GM19395 (cell line): ENCODE results near the gene HP.
A peak's percentile ranks its signal among the peaks of the same experiment; 100 is the strongest.
"Not testable (repeated sequence)": the region's sequence is repeated elsewhere in the genome, so short reads cannot be mapped to it uniquely, and the experiment has no call there.

Experiments used
- ATAC-seq: cut with Tn5 transposase; IDR thresholded peaks from one replicate; pipeline ENCODE4 v1.9.1; 2021; ENCODE audit warnings: mild to moderate bottlenecking, moderate library complexity; ENCODE audit not compliant: unreplicated experiment

The HP gene, protein sequence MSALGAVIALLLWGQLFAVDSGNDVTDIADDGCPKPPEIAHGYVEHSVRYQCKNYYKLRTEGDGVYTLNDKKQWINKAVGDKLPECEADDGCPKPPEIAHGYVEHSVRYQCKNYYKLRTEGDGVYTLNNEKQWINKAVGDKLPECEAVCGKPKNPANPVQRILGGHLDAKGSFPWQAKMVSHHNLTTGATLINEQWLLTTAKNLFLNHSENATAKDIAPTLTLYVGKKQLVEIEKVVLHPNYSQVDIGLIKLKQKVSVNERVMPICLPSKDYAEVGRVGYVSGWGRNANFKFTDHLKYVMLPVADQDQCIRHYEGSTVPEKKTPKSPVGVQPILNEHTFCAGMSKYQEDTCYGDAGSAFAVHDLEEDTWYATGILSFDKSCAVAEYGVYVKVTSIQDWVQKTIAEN

DNA sequence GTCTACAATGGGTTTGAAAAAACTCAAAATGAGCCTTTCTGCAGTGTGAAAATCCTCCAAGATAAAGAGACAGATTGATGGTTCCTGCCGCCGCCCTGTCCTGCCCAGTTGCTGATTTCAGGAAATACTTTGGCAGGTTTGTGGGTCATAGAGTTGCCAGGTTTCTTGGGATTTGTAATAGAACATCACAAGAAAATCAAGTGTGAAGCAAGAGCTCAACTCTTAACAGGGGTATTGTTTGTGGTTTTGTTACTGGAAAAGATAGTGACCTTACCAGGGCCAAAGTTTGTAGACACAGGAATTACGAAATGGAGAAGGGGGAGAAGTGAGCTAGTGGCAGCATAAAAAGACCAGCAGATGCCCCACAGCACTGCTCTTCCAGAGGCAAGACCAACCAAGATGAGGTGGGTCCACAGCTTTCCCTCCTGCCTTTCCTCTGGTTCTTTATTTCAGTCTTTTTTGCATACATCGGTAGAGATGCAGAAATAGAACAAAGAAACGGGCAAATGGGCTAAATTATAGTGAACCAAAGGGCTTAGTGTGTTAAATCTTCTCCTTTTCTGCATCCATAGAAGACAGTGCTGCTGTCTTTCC, at the start of gene HP:
TSS of gene HP (plus strand) at position 252 of the 594 bp plus-strand sequence. CDS start at position 400, 148 bp downstream.
- ATAC-seq = not testable (repeated sequence)

DNA sequence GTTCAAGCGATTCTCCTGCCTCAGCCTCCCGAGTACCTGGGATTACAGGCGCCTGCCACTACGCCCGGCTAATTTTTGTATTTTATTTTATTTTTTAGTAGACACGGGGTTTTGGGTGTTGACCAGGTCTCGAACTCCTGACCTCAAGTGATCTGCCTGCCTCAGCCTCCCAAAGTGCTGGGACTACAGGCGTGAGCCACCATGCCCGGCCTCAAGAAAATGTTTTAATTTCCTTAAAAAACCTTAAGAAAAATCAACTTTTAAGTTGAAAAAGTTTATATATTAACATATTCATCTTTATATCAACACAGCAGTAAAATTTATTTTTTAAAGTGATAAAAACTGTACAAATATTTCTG, 46.3 kb upstream of the HP start:
- not testable (repeated sequence) for ATAC-seq

DNA sequence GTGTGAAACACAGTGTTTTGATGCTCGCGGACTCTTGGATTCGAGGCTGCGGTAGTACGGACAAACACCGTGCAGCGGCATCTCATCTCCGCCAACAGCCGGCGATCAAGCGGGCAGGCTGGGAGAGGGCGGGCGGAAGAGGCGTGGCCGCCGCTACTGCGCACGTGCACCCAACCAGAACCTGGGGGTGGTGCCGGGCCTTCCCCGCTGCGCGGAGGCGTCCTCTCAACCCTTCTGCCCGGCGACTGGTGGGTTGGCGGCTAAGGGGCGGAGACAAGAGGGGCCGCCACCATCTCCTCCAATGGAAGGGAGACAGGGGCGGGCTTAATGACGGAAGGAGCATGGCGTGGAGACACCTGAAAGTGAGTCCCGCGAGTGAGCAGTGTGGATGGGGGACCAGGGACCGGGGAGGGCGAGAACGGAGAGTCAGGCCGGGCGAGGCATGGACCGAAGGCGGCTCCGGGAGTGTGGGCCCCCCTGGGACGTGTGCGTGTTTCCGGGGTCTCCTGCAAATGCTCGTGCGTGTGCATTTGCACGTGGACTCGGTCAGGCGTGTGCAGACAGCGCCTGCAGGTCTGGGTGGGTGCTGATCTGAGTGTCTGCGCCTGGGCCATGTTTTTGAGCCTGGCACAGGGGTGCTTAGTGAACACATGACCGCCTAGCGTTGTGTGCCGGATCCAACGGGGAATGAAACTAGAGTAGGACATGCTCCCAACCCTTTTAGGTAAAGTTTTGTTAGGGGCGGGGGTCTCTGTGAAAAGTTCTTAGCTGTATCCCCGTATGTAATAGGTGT, 45.7 kb upstream of the HP start, which contains the start of gene DHODH:
TSS of gene DHODH (plus strand) at position 321 of the 793 bp plus-strand sequence. CDS start at position 342, 21 bp downstream.
- peak; percentile 100 for ATAC-seq

DNA sequence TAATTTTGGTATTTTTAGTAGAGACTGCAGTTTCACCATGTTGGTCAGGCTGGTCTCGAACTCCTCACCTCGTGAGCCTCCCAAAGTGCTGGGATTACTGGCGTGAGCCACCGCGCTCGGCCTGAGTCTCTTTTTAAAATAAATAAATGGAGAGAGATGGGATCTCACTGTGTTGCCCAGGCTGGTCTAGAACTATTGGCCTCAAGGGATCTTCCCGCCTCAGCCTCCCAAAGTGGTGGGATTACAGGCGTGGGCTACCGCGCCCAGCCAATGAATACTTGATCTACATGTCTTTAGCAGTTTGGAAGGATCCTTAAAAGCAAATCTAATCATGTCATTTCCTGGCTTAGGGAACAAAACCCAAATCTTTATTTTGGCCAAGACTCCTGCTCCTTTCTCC, 44.5 kb upstream of the HP start:
- no peak for ATAC-seq

DNA sequence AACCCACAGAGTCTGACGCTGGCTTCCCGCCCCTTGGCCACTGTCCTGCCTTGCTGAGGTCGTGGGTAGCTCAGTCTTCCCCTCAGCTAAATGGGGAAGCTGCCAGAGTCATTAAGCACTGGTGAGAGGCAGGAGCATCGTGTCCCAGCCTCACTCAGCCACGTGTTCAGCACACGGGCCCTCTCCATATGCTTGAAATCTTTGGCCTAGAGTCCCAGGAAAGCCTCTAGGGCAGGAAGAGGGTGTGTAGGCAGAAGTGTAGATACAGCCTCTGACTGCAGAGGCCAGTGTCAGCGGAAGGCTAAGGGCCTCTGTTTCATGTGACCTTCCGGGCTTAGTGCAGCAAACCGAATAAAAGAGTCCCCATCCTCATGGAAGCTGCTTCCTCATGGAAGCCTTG, 41.7 kb upstream of the HP start:
- ATAC-seq = no peak

DNA sequence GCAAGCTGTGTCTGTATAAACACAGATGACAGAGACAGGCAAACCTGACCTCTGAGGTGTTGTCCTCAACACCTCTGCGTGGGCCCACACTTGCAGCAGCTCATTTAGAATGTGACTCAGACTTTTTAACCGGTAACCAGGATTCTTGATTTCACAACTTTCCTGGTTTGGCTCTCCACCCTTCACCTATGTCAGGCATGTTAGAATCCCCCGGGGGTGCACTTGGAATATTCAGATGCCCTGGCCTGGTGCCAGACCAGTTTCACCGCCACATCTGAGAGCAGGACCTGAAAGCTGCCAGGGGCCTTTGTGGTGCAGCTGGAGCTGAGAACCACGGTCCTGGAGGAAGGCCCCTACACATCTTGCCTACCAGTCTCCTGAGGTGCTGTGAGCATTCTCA, 40.9 kb upstream of the HP start:
- ATAC-seq = no peak

DNA sequence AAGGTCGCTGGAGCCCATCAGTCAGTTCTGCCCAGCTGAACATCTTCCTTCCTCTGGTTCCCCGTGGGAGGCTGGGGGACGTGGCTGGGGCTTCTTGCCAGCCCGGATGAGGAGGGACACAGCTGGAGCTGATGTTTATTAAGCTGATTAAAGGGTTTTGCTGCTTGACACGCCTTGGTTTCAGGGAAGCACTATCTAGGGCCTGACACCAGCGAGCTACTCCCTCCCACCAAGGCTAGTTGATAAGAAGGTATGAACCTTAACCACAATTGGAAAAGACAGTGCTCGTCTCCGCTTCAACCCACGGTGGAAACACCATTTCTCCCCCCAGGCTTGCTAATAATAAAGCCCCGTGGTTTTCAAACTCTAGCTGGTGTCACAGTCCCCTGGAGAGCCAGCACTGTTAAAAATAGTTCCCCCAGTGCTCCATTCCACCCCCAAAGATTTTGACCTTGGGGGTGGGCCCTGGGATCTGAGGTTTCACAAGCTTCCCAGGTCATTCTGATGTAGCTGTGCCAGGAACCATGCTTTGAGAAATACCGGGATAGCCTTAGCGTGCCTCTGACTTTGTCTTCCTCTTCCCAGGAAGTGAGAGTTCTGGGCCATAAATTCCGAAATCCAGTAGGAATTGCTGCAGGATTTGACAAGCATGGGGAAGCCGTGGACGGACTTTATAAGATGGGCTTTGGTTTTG, 40.3 kb upstream of the HP start:
- no peak for ATAC-seq

DNA sequence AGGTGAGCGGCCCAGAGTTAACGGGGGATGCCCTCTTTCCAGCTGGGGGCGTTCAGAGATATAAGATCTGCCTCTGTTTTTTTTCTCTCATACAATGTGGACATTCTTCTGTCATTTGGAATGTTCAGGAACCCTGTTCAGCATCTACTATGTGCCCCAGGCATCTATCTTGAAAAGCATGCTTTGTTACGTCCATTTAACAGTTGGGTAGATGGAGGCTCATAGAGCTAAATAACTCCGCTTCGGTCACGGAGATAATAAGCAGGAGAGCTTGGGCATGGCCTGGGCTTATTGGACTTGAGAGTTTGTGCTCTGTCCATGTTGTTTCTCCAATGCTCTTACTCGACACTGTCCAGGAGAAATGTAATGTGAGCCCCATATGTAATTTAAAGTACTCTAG, 39.6 kb upstream of the HP start:
- no peak for ATAC-seq

DNA sequence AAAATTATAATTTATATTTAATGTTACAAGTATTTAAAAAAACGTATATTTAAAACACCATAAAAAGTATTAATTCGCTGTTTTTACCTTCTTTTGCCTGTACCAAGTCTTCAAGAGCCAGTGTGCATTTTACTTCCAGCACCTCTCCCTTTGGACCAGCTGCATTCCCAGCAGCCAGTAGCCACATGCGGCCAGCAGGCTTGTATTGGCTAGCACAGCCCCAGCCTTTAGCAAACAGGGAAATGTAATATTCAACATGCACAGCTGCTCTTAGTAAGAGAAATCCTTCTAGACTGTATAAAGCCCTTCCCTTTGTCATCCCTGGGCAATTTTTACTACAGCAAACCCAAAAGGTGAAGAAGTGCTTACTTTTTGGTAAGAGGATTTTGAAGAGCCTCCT, 39.2 kb upstream of the HP start:
- no peak for ATAC-seq

DNA sequence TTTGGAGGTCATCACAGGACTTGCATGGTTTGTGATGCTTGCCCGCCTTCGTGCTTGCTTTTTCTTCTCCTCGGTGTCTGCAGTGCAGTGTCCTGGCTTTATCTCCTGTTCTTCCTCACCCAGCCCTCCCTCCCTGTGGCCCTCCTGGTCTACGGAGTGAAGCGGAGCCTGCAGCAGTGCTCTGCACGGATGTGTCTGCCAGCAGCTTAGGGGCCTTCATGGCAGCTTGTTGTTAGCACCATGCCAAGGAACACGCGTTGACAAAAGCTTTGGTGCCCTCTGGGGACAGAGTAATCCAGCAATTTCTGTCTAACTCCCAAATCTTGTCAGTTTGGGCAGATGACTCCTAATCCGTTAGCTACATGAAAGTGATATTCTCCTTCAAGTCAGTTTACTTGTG, 35.8 kb upstream of the HP start:
- ATAC-seq = no peak

DNA sequence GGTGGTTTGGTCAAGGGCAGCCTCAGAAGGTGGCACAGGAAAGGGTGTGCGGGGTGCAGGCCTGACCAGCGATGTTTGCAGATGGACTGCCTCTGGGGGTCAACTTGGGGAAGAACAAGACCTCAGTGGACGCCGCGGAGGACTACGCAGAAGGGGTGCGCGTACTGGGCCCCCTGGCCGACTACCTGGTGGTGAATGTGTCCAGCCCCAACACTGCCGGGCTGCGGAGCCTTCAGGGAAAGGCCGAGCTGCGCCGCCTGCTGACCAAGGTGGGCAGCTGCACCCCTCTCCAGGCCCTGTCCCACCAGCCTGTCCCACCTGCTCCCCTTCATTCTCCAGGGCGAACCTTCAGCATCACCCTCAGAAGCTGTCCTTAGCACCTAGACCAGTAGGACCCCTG, 33.3 kb upstream of the HP start:
- ATAC-seq = no peak

DNA sequence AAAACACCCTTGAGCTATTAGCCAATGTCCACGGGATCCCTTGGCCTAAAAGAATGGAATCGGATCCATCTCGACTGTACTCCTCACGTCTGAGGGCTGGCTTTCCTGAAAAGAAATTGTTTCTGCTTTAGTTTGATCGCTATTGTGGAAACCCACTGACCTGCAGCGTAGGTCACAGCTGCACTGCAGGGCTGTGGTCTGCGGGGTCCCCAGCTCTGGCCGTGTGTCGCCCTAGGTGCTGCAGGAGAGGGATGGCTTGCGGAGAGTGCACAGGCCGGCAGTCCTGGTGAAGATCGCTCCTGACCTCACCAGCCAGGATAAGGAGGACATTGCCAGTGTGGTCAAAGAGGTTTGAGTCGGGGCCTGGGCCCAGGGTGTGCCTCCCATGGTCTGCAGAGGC, 32.2 kb upstream of the HP start:
- no peak for ATAC-seq

DNA sequence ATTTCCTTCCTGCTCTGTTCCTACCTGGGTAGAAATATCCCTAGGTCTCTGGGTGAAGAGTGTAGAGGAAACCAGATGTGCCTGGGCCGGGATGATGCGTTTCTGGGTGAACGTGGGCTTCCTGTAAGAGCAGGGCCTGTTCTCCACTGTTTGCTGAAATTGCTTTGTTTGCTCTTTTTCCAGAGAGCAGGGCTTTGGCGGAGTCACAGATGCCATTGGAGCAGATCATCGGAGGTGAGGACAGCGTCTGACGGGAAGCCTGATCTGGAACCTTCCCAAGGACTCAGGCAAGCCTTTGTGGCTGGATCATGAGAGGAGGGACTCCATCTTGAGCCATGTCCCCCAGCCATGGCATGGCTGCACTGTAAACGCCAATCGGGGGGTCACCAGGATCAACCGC, 30.3 kb upstream of the HP start:
- ATAC-seq = no peak

DNA sequence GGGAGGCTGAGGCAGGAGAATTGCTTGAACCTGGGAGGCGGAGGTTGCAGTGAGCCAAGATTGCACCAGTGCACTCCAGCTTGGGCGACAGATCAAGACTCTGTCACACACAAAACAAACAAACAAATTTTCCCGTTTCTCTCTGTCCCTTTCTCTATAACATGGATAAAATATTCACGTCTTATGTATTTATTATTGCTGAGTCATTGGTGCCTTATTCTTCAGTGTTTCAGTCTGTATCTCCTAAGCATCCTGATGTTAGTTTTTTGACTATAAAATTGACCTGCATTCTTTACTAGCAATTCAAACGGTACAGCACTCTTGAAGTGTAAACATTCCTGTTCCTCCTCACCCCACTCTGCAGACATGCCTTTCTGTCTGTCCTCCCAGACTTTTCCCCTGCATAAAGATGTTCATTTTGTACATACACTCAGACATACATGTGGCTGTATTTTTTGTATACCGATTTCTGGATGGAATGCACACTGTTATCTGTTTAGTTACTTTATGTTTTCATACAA, 29.4 kb upstream of the HP start:
- no peak for ATAC-seq

DNA sequence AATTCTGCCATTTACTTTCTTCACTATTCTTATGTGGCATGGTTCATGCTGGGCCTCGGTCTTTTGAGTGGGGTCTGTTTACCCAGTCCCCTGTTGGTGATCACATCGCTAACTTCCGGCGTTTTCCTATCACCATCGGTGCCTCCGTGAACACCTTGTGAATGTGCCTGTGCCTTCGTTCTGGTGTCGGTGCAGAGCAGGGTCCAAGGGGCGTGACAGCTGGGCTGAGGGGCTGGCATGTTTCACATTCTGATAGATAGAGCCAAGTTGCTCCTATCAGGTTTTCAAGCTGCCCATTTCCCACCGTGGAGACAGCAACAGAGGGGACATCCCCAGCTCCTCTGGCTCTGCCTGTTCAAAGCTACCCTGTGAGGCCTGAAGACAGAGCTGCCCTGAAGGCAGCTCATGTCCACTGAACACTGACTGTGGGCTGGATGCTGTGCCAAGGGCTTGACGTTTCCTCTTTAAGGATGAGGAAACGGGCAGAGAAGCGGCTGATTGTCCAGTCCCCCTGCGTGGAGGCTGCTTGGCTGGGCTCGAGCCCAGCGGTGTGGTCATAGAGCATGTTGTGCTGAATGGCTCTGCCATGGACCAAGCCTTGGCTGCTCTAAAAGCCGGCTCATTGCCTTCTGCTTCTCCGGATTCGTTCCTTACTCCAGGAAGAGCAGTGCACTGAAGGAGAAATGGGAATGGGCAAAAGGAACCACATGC, 28.7 kb upstream of the HP start:
- ATAC-seq = no peak

DNA sequence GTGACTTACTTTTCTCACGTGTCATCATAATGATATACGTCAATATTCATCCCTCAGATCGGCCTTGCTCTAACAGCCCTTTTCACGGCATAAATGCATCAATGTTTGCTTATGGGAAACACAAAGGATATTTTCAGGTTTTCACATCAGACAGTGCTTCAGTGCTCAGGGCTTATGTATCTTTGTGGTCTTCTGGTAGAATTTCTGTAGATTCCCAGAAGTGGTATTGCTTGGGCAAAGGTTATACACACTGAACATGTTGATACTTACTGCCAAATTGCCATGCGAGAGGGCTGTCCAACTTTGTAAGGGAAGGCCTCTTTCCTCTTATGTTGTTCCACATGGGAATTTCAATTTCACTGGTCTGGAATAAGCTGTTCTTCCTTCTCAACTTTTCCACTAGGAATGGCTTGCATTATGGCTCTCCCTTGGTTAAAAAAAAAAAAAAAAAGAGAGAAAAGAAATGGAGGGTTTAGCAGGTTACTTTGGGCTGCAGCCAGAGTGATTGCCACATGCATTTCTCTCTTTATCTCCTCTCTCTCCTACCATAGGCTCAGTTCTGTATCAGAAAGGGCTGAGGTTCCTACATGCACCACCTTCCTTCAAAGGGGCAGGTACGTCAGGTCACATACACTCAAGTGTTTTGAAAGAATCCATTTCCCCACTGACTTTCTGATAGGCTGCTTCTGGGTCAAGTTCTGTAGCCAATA, 26.5 kb upstream of the HP start:
- ATAC-seq = no peak

DNA sequence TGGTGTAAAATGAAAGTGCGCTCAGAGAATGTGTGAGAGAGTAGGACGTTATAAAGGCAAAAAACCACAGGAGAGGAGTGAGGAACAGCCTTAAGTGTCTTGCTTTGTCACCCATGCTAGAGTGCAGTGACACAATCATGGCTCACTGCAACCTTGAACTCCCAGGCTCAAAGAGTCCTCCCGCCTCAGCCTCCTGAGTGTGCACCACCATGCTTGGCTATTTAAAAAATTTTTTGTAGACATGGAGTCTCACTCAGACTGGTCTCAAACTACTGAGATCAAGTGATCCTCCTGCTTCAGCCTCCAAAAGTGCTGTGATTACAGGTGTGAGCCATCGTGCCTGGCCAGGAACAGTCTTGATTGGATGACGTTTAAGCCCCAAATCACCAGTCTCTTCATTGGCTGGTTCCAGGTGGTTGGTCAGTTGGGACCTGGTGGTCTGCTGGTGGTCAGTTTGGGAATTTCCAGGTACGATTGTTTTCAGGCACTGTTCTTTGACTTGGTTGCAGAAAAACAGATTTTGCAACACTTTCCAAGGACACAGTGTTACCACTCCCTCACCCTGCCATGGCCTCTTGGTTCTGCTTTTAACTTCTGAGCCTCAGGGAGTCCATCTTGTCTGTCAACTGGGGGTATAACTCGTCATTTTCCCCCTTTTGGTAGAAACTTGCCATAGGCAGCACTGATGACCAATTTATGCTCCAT, 24.6 kb upstream of the HP start:
- ATAC-seq = no peak

DNA sequence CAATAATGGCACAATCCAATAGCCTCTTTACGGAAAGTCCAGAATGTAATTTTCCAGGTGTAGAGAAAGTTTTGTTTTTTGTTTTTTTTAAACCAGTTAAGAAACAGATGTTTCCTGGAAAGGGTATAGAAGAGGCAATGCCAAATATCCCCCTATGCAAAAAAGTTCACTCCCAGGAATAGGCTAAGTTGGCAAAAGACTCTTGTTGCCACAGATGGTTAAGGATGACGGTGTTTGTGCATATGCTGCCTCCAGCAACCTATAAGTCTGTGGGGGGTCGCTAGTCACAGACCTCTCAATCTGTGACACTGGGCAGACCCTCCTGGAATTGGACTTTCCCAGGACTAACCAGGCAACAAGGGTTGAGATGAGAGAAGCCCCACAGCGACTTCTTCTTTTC, 20.9 kb upstream of the HP start:
- no peak for ATAC-seq

DNA sequence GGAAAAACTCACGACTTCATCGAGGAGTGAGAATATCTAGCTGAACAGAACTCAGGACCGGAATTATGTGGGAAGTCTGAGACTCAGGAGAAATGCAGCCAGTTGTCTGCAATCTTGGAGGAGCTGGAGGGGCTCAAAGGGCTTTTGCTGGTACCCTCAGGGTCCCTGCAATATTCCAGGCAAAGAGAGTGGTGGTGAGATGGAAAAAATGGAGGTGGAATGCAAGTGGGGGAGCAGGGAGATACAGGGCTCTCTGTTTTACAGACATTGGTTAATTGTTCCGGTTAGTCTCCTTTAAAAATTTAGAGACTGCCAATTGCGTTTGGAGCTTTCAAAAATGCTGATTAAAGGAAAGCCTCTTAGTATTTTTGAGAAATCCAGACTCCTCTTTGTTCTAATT, 18.2 kb upstream of the HP start:
- ATAC-seq = no peak
